ENCODE results near the gene CDC6.

The CDC6 gene

DNA sequence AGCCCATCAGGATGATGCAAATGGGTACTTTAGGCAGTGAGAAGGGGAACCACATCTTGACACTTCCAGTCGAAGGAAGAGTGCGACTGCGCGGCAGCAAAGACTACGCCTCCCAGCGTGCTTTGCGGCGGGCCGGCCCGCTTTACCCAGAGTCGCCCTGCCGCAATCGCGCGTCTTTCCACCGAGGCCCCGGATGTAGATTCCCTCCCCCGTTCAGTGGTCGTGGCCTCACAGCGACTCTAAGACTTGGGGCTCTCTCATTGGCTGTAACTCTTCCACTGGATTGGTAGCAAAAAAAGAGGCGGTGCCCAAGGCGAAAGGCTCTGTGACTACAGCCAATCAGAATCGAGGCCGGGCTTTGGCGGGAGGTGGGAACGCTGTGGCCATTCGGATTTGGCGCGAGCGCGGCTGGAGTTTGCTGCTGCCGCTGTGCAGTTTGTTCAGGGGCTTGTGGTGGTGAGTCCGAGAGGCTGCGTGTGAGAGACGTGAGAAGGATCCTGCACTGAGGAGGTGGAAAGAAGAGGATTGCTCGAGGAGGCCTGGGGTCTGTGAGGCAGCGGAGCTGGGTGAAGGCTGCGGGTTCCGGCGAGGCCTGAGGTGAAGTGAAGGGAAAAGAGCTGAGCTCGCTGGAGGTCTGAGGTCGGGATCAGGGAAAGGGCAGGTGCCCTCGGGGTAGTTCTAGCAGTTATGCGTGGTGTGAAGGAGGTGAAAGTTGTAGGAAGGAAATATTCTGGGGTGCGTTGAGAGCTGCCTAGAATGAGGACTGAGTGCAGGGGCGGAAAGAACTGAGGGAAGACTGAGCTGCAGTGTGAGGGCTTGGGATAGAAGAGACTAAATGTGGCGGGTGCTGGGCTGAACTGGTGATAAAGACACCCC, at the start of gene CDC6 (continued):
- TF ChIP-seq, protein P1, sequence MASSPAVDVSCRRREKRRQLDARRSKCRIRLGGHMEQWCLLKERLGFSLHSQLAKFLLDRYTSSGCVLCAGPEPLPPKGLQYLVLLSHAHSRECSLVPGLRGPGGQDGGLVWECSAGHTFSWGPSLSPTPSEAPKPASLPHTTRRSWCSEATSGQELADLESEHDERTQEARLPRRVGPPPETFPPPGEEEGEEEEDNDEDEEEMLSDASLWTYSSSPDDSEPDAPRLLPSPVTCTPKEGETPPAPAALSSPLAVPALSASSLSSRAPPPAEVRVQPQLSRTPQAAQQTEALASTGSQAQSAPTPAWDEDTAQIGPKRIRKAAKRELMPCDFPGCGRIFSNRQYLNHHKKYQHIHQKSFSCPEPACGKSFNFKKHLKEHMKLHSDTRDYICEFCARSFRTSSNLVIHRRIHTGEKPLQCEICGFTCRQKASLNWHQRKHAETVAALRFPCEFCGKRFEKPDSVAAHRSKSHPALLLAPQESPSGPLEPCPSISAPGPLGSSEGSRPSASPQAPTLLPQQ (tag by site-specific recombination; IDR thresholded peaks at IDR 0.05) = peak; percentile 81
- TF ChIP-seq MZF1 (tag by site-specific recombination; IDR thresholded peaks at IDR 0.05; ENCODE audit: borderline replicate concordance) = no peak
- TF ChIP-seq ZSCAN16 (tag by site-specific recombination; IDR thresholded peaks at IDR 0.05) = no peak; the same call in none of the 2 replicates
- no peak for TF ChIP-seq ZNF423 (tag by site-specific recombination; IDR thresholded peaks at IDR 0.05)
- no peak for TF ChIP-seq ZNF121 (tag by site-specific recombination; IDR thresholded peaks at IDR 0.05)
- peak; percentile 62 for TF ChIP-seq ZBTB26 (tag by site-specific recombination; optimal IDR thresholded peaks at IDR 0.05)
- peak; percentile 50 for TF ChIP-seq ZNF623 (tag by site-specific recombination; IDR thresholded peaks at IDR 0.05)
- TF ChIP-seq MEIS1 (CRISPR knock-in tag; IDR thresholded peaks at IDR 0.05; ENCODE audit: borderline replicate concordance) = no peak
- no peak for TF ChIP-seq ZNF202 (tag by site-specific recombination; IDR thresholded peaks at IDR 0.05; ENCODE audit: borderline replicate concordance)
- TF ChIP-seq ZNF354C (tag by site-specific recombination; IDR thresholded peaks at IDR 0.05; ENCODE audit: borderline replicate concordance, low read depth) = no peak
- no peak for TF ChIP-seq ZBTB1 (tag by site-specific recombination; IDR thresholded peaks at IDR 0.05)
- TF ChIP-seq GFI1B (tag by site-specific recombination; IDR thresholded peaks at IDR 0.05) = no peak
- TF ChIP-seq ZNF24 (tag by site-specific recombination; IDR thresholded peaks at IDR 0.05) = peak; percentile 63
- no peak for TF ChIP-seq ZNF23 (tag by site-specific recombination; IDR thresholded peaks at IDR 0.05; ENCODE audit: borderline replicate concordance)
- TF ChIP-seq GLI4 (tag by site-specific recombination; IDR thresholded peaks at IDR 0.05) = peak; percentile 94
- TF ChIP-seq, protein P2, sequence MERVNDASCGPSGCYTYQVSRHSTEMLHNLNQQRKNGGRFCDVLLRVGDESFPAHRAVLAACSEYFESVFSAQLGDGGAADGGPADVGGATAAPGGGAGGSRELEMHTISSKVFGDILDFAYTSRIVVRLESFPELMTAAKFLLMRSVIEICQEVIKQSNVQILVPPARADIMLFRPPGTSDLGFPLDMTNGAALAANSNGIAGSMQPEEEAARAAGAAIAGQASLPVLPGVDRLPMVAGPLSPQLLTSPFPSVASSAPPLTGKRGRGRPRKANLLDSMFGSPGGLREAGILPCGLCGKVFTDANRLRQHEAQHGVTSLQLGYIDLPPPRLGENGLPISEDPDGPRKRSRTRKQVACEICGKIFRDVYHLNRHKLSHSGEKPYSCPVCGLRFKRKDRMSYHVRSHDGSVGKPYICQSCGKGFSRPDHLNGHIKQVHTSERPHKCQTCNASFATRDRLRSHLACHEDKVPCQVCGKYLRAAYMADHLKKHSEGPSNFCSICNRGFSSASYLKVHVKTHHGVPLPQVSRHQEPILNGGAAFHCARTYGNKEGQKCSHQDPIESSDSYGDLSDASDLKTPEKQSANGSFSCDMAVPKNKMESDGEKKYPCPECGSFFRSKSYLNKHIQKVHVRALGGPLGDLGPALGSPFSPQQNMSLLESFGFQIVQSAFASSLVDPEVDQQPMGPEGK (tag by site-specific recombination; IDR thresholded peaks at IDR 0.05) = peak; percentile 18; the same call in 1 of the 2 replicates
- no peak for TF ChIP-seq ZNF658 (tag by site-specific recombination; IDR thresholded peaks at IDR 0.05)
- peak; percentile 96 for TF ChIP-seq ZFP37 (tag by site-specific recombination; IDR thresholded peaks at IDR 0.05)
- peak; percentile 63 for TF ChIP-seq KLF8 (tag by site-specific recombination; IDR thresholded peaks at IDR 0.05)
- TF ChIP-seq, protein P3, sequence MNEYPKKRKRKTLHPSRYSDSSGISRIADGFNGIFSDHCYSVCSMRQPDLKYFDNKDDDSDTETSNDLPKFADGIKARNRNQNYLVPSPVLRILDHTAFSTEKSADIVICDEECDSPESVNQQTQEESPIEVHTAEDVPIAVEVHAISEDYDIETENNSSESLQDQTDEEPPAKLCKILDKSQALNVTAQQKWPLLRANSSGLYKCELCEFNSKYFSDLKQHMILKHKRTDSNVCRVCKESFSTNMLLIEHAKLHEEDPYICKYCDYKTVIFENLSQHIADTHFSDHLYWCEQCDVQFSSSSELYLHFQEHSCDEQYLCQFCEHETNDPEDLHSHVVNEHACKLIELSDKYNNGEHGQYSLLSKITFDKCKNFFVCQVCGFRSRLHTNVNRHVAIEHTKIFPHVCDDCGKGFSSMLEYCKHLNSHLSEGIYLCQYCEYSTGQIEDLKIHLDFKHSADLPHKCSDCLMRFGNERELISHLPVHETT (tag by site-specific recombination; IDR thresholded peaks at IDR 0.05) = peak; percentile 90
- peak; percentile 59; the same call in 1 of the 2 replicates for TF ChIP-seq ZNF843 (tag by site-specific recombination; IDR thresholded peaks at IDR 0.05)
- TF ChIP-seq ZNF677 (tag by site-specific recombination; IDR thresholded peaks at IDR 0.05) = no peak
- peak; percentile 79 for TF ChIP-seq GLIS1 (tag by site-specific recombination; IDR thresholded peaks at IDR 0.05)
- no peak; the same call in 1 of the 2 replicates for TF ChIP-seq ZFP3 (tag by site-specific recombination; IDR thresholded peaks at IDR 0.05; ENCODE audit: low read depth)
- TF ChIP-seq SP3 (tag by site-specific recombination; IDR thresholded peaks at IDR 0.05) = peak; percentile 91
- peak; percentile 33; the same call in 1 of the 2 replicates for TF ChIP-seq BCL11A (tag by site-specific recombination; IDR thresholded peaks at IDR 0.05; ENCODE audit: low read depth)
- TF ChIP-seq FEZF1 (tag by site-specific recombination; IDR thresholded peaks at IDR 0.05) = peak; percentile 41; the same call in 1 of the 2 replicates
- TF ChIP-seq ZNF600 (tag by site-specific recombination; IDR thresholded peaks at IDR 0.05) = peak; percentile 87
- TF ChIP-seq ZNF391 (tag by site-specific recombination; IDR thresholded peaks at IDR 0.05; ENCODE audit: borderline replicate concordance, low read depth) = peak; percentile 98
- no peak for TF ChIP-seq ZNF302 (tag by site-specific recombination; IDR thresholded peaks at IDR 0.05; ENCODE audit: low read depth)
- 0 out of 2 replicates have a peak, but pooled peaks have one; percentile 81 for TF ChIP-seq ZNF18 (tag by site-specific recombination; IDR thresholded peaks at IDR 0.05)
- peak; percentile 50; the same call in 1 of the 2 replicates for TF ChIP-seq ZBTB20 (tag by site-specific recombination; IDR thresholded peaks at IDR 0.05)

Measured in HEK293 (cell line).